Sigmoid colon (tissue), 4 donors: ENCODE data around the gene ZNF85.

Experiments
- CTCF ChIP-seq, 4 experiments: fragments of 450-650 bp in 3 of 4; fragments of 200-600 bp in 1 of 4; IDR thresholded peaks; one replicate each; pipeline ENCODE4 v1.5.1; 2016 to 2019; ENCODE audit warnings: antibody characterized with exemption in 4 of 4, mild to moderate bottlenecking in 3 of 4, moderate library complexity in 2 of 4
- EP300 ChIP-seq, 4 donors: sonication (generic); formaldehyde crosslinking; IDR thresholded peaks; one replicate each; pipeline ENCODE4 v1.6.1; 2017; ENCODE audit warnings: antibody characterized with exemption in 4 of 4
- POLR2A ChIP-seq, 2 donors: fragments of 450-650 bp; IDR thresholded peaks; one replicate each; pipeline ENCODE4 v1.6.1; 2016; ENCODE audit warnings: antibody characterized with exemption in 2 of 2, mild to moderate bottlenecking in 2 of 2, moderate library complexity in 2 of 2

GRCh38 chr19:20969898-20970297 is 46.8 kb downstream of the ZNF85 start:
- no peak for TF ChIP-seq CTCF (IDR thresholded peaks at IDR 0.05)
- TF ChIP-seq POLR2A (IDR thresholded peaks at IDR 0.05): no peak
- no peak for TF ChIP-seq EP300 (IDR thresholded peaks at IDR 0.05)
